GM21576 (cell line): ENCODE measurements around the gene PACRG.
"Not testable (repeated sequence)": the region's sequence is repeated elsewhere in the genome, so short reads cannot be mapped to it uniquely, and the experiment has no call there.

Source experiments
- ATAC-seq: cut with Tn5 transposase; IDR thresholded peaks from one replicate; pipeline ENCODE4 v1.9.1; 2021; ENCODE audit warnings: mild to moderate bottlenecking, moderate library complexity; ENCODE audit not compliant: unreplicated experiment

The PACRG gene

GRCh38 chr6:162922563-162923166 is 194.9 kb downstream of the PACRG start:
- ATAC-seq: no peak

- no peak for ATAC-seq
Measured at GRCh38 chr6:162934844-162935243, 207.1 kb downstream of the PACRG start.

GRCh38 chr6:162940426-162940825 is 212.7 kb downstream of the PACRG start:
- ATAC-seq: no peak

- no peak for ATAC-seq
Measured at GRCh38 chr6:162941128-162941527, 213.4 kb downstream of the PACRG start.

- ATAC-seq: no peak
Measured at GRCh38 chr6:162942866-162943265, 215.1 kb downstream of the PACRG start.

- no peak for ATAC-seq
Measured at GRCh38 chr6:162943369-162943768, 215.6 kb downstream of the PACRG start.

- no peak for ATAC-seq
Measured at GRCh38 chr6:162951164-162951743, 223.5 kb downstream of the PACRG start.

- ATAC-seq: no peak
Measured at GRCh38 chr6:162952423-162952822, 224.6 kb downstream of the PACRG start.

- no peak for ATAC-seq
Measured at GRCh38 chr6:162957062-162957461, 229.3 kb downstream of the PACRG start.

- ATAC-seq: no peak
Measured at GRCh38 chr6:162960679-162961457, 233.1 kb downstream of the PACRG start.

GRCh38 chr6:162962093-162962492 is 234.3 kb downstream of the PACRG start:
- no peak for ATAC-seq

- ATAC-seq: no peak
Measured at GRCh38 chr6:162963861-162964260, 236.1 kb downstream of the PACRG start.

- ATAC-seq: no peak
Measured at GRCh38 chr6:162964488-162965140, 236.8 kb downstream of the PACRG start.

GRCh38 chr6:162965366-162965765 is 237.6 kb downstream of the PACRG start:
- no peak for ATAC-seq

- ATAC-seq: no peak
Measured at GRCh38 chr6:162970246-162970645, 242.5 kb downstream of the PACRG start.

GRCh38 chr6:162971356-162971755 is 243.6 kb downstream of the PACRG start:
- no peak for ATAC-seq

- no peak for ATAC-seq
Measured at GRCh38 chr6:162973151-162973872, 245.5 kb downstream of the PACRG start.

- no peak for ATAC-seq
Measured at GRCh38 chr6:162973980-162974379, 246.2 kb downstream of the PACRG start.

GRCh38 chr6:162974685-162975084 is 246.9 kb downstream of the PACRG start:
- ATAC-seq: no peak

GRCh38 chr6:162976141-162976540 is 248.4 kb downstream of the PACRG start:
- ATAC-seq: no peak

- not testable (repeated sequence) for ATAC-seq
Measured at GRCh38 chr6:162983234-162983633, 255.5 kb downstream of the PACRG start.
